ENCODE results near the gene CDHR1.

The CDHR1 gene

DNA sequence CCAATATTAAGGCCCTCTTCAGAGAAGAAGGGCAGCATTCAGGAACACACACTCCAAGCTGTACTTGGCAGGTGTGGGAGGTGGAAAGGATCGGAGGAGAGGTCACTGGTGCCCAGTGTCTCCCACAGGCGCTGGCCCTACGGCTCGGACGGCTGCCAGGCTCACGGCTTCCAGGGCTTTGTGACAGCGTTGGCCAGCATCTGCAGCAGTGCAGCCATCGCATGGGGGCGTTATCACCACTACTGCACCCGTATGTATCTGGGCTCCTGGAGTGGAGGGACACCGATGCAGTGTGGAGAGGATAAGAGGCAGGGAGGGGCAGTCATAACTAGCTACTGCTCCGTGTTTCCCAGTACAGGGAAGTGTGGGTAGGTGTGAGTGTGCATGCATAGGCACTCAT is 54.5 kb downstream of the CDHR1 start:
- no peaks in the 10 kb centered on the region for H3K27me3 ChIP-seq
- no peaks in the 10 kb centered on the region for H3K9me3 ChIP-seq
- TF ChIP-seq, protein P1, sequence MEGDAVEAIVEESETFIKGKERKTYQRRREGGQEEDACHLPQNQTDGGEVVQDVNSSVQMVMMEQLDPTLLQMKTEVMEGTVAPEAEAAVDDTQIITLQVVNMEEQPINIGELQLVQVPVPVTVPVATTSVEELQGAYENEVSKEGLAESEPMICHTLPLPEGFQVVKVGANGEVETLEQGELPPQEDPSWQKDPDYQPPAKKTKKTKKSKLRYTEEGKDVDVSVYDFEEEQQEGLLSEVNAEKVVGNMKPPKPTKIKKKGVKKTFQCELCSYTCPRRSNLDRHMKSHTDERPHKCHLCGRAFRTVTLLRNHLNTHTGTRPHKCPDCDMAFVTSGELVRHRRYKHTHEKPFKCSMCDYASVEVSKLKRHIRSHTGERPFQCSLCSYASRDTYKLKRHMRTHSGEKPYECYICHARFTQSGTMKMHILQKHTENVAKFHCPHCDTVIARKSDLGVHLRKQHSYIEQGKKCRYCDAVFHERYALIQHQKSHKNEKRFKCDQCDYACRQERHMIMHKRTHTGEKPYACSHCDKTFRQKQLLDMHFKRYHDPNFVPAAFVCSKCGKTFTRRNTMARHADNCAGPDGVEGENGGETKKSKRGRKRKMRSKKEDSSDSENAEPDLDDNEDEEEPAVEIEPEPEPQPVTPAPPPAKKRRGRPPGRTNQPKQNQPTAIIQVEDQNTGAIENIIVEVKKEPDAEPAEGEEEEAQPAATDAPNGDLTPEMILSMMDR (IDR thresholded peaks at IDR 0.05), result no peak
- no peaks in the 10 kb centered on the region for H3K36me3 ChIP-seq
- no peak overlapping the region for H3K4me3 ChIP-seq (ENCODE audit: low read depth in 1 of 2, low read length in 1 of 2)
- H3K27ac ChIP-seq, result no peak overlapping the region
- no peaks in the 10 kb centered on the region for H3K4me1 ChIP-seq (ENCODE audit: control insufficient read depth in 1 of 2, insufficient read depth in 1 of 2, low read depth in 1 of 2, low read length in 1 of 2)

DNA sequence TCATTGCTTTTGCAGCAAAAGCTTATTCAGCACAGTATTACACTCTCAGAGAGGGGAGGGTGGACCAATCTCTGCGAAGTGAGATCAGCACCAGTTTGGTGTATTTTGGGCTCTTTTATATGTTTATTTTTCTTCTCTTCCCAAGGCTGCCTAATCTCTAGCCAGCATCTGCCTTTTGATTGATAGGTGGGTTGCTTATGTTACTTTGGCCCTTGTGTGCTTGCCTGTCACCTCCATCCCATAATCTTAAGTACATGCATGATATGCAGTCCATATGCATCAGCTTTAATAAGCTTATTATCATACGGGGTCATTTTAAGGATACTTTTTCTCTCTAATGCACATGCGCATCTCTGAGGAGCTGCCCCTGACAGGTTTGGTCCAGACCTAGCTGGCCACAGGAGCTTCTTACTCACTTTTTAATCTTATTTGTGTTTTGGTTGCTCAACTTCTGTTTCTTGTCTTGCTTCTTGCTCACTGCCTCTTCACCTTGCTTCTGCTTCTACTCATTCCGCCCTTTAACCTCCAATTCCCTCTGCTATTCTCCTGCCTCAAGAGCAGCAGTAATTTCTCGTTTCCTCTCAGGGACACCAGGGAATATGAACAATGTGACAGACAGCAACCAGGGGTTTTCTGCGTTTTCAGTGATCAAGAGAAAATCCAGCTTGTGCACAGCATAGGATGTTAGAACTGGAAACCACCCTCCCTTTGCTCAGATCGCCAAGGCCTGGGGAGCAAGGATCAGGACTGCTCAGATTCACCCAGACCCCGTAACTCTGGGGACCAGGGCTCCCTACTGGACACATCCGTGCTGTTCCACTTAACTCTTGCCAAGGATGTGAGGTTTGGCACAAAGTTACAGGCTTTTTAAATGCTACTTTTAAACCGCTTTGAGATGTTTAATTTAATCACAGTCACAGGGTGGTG is 60.5 kb downstream of the CDHR1 start:
- no peaks in the 10 kb centered on the region for H3K4me1 ChIP-seq (ENCODE audit: control insufficient read depth in 1 of 2, insufficient read depth in 1 of 2, low read depth in 1 of 2, low read length in 1 of 2)
- TF ChIP-seq, protein P1 (IDR thresholded peaks at IDR 0.05), result no peak

DNA sequence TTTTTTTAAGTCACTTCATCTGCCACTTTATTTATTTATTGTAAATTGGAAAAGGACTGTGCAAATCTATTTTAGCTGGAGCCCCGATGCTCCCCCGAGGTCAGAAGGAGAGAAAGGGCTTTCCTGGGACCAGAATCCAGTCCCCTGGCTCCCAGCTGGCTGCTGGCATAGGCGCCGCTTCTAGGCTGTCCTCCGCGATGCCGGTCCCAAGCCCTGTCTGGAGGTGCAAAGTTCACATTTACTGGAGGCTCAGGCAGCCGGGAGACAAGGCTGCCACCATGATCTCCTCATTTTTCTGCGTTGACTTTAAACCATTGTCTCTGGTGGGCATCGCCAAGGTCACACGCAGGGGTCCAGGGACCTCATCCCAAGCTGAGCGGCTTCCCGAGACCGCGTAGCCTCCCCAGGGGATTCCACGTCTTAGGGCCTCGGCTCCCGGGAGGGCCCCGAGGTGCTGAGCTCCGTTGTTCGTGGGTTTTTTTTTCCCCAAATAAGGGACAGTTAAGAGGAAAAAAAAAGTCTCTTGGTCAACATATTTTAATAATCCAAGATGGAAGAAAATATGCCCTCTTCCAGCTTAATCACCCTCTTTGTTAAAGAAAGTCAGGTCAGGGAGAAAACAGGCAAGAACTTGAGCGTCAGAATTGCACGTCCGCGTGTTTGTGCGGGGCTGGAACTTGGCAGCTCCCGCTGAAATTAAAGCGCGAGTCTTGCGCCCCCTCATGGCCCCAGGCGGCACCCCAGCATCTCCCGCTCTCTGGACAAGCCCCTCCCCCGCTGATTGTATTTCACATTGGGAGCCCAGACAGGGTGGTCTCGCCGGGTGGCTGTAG is 62.4 kb downstream of the CDHR1 start:
- H3K36me3 ChIP-seq, result no peaks in the 10 kb centered on the region
- H3K9me3 ChIP-seq, result no peaks in the 10 kb centered on the region
- TF ChIP-seq, protein P1 (IDR thresholded peaks at IDR 0.05), result no peak
- H3K4me1 ChIP-seq (ENCODE audit: control insufficient read depth in 1 of 2, insufficient read depth in 1 of 2, low read depth in 1 of 2, low read length in 1 of 2), result no peaks in the 10 kb centered on the region
- no peak overlapping the region for H3K4me3 ChIP-seq (ENCODE audit: low read depth in 1 of 2, low read length in 1 of 2)
- H3K27me3 ChIP-seq, result peaks cover 14% of the 10 kb centered on the region
- no peak overlapping the region for H3K27ac ChIP-seq

More for the DNA sequence above, 60.5 kb downstream of the CDHR1 start:
- H3K36me3 ChIP-seq, result no peaks in the 10 kb centered on the region
- no peak overlapping the region for H3K4me3 ChIP-seq (ENCODE audit: low read depth in 1 of 2, low read length in 1 of 2)
- no peak overlapping the region for H3K27ac ChIP-seq
- no peaks in the 10 kb centered on the region for H3K9me3 ChIP-seq
- H3K27me3 ChIP-seq, result peaks cover 14% of the 10 kb centered on the region

DNA sequence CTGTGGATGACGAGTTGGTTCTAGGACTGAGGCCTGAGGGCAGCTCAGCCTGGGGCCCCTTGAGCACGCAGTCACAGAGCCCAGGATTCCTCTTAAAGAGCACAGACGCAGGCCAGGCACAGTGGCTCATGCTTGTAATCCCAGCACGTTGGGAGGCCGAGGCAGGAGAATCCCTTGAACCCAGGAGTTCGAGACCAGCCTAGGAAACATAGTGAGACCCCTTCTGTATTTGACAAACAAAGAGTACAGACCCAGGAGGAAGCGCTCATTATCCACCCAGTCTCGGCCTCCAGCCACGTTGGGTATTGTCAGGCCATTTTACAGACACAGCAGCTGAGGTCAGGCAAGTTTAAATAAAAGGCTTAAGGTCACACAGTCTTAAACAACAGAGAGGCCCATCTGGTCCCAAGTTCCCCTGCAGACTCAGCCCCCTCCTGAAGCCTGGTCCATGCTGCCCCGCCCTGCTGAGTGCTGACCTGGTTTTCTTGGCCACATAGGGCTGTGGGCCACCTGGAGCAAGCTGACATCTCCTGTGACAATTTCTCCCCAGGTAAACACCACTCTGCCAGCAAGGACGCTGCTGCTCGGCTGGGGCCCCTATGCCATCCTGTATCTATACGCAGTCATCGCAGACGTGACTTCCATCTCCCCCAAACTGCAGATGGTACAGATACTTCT is 63.1 kb downstream of the CDHR1 start:
- no peak overlapping the region for H3K4me3 ChIP-seq (ENCODE audit: low read depth in 1 of 2, low read length in 1 of 2)
- H3K9me3 ChIP-seq, result no peaks in the 10 kb centered on the region
- TF ChIP-seq, protein P1 (IDR thresholded peaks at IDR 0.05), result no peak
- H3K36me3 ChIP-seq, result no peaks in the 10 kb centered on the region
- H3K27ac ChIP-seq, result no peak overlapping the region
- no peaks in the 10 kb centered on the region for H3K4me1 ChIP-seq (ENCODE audit: control insufficient read depth in 1 of 2, insufficient read depth in 1 of 2, low read depth in 1 of 2, low read length in 1 of 2)
- H3K27me3 ChIP-seq, result peaks cover 14% of the 10 kb centered on the region

DNA sequence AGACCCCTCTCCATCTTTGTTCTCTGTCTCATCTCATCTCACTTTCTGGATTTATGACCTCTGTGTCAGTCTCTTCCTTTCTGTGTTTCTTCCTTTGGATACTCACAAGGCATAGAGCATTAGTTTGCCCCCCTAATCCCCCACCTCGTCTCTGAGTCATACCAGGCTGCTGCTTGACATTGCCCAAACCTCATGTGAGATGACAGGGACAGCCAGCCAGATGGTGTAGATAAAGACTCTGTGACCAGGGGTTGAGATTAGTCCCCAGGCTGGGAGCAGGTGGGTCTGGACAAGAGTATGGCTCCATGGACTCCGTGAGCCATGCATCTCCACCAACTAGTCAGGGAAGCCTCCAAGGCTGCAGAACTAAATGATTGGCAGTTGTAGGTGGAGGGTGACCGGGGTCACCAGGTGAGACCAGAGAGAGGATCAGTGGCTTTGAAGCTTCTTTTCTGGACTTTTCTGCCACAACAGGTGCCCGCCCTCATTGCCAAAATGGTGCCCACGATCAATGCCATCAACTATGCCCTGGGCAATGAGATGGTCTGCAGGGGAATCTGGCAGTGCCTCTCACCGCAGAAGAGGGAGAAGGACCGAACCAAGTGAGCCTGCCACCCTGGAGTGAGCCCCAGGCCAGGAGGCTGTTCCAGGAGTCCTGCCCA is 63.8 kb downstream of the CDHR1 start:
- Histone ChIP-seq H3K9me3 (no peaks in the 10 kb centered on the region), H3K27me3 (peaks cover 14% of the 10 kb centered on the region), H3K4me3 (ENCODE audit: low read depth in 1 of 2, low read length in 1 of 2) (no peak overlapping the region), H3K36me3 (no peaks in the 10 kb centered on the region), H3K4me1 (ENCODE audit: control insufficient read depth in 1 of 2, insufficient read depth in 1 of 2, low read depth in 1 of 2, low read length in 1 of 2) (no peaks in the 10 kb centered on the region), H3K27ac (no peak overlapping the region)
- TF ChIP-seq, protein P1 (IDR thresholded peaks at IDR 0.05), result no peak

All from neutrophil (primary cell).